Astrocyte (in vitro differentiated cells and primary cell): Measurements from ENCODE around the gene CHMP4B.

Experiments
- CTCF ChIP-seq: IDR thresholded peaks from 2 replicates; pipeline ENCODE4 v1.5.1; 2011; ENCODE audit warnings: low read depth, mild to moderate bottlenecking, inconsistent platforms, low read length, moderate library complexity; ENCODE audit not compliant: insufficient read depth
- EZH2 ChIP-seq: IDR thresholded peaks from 2 replicates; pipeline ENCODE4 v1.6.1; 2012; ENCODE audit warnings: mild to moderate bottlenecking, low read length, inconsistent platforms; ENCODE audit not compliant: insufficient read depth

GRCh38 chr20:33896509-33896908, 85.4 kb downstream of the CHMP4B start:
- TF ChIP-seq CTCF: no peak
- TF ChIP-seq EZH2: no peak
